ENCODE results near the gene TRAPPC12.

DNA sequence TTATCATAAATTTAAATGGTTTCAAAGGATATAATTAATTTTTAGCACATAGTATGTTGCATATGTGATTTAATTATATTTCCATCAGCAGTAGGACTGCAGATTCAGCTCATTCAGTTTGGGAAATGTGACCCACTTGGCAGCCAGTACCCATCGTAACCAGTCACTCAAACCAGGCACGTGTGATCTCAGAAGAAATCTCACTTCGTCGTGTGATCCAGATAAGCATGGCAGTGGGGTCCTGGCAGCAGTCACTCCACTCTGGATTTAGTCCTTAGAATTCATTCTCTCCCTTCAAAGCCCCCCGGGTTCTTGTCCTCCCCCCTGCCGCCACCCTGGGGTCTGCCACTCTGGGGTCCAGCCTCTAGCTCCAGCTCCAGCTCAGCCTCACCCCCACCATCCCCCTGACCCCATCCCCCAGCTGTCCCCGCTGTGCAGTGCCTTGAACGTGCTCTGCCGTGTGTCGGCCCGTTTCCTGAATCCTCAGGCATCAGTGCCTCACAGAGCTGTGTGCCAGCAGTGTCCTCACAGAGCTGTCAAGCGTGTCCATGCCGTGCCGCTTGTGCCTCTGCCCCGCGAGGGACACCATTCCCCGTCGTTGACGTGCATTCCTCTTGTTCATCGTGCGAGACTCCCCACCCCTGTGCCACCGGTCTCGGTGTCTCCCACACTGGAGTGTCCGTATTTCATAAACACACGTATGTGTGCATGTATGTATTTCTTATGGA is 34.8 kb downstream of the TRAPPC12 start:
- TF ChIP-seq CTCF (conservative IDR thresholded peaks at IDR 0.05; ENCODE audit: low read depth, low read length): no peak
- TF ChIP-seq EZH2 (IDR thresholded peaks at IDR 0.05; ENCODE audit: low read length, unreplicated experiment): no peak
- no peak for TF ChIP-seq EZH2phosphoT487 (IDR thresholded peaks at IDR 0.05; ENCODE audit: borderline replicate concordance, low read length)

Measured in PC-3 (cell line).